ENCODE data around the gene PTGES3. TPM values are rescaled to one million over a fixed set of nuclear protein-coding genes. Genes with fewer than 3 reads are reported as not detected.

PTGES3 gene
- total RNA-seq, 1 experiment from 2014 or later: 435 TPM

GRCh38 chr12:56677680-56678079 is 10.4 kb downstream of the PTGES3 start:
- no peaks in the 10 kb centered on the region for H3K9me3 Mint-ChIP-seq
- no peak overlapping the region for H2AFZ ChIP-seq (ENCODE audit: low read length)
- peaks cover 5 to 10% of the 10 kb centered on the region in 2 experiments; a peak in 3 of 4 replicates for H3K4me1 Mint-ChIP-seq
- H3K4me3 Mint-ChIP-seq: no peak overlapping the region
- H4K5ac ChIP-seq (ENCODE audit: insufficient read length, low read depth, low read length): no peak overlapping the region
- H3K23me2 ChIP-seq (ENCODE audit: insufficient read length, low read depth, low read length, poor library complexity, severe bottlenecking): no peaks in the 10 kb centered on the region
- no peak overlapping the region for H2BK12ac ChIP-seq (ENCODE audit: insufficient read length, low read depth, low read length)
- H3K79me2 ChIP-seq (ENCODE audit: insufficient read depth, low read length): peaks cover 64% of the 10 kb centered on the region; the same call in 1 of the 2 replicates
- no peak overlapping the region for H3K4ac ChIP-seq (ENCODE audit: low read depth, low read length)
- H3K4me2 ChIP-seq (ENCODE audit: insufficient read depth, insufficient read length, low read length): no peak overlapping the region
- H3K4me1 ChIP-seq (ENCODE audit: insufficient read depth, low read length): no peaks in the 10 kb centered on the region
- H3K9me3 ChIP-seq (ENCODE audit: control insufficient read depth, low read depth, low read length): no peaks in the 10 kb centered on the region
- H2AK5ac ChIP-seq (ENCODE audit: insufficient read length, low read length): no peak overlapping the region
- no peak overlapping the region for H2BK5ac ChIP-seq (ENCODE audit: insufficient read length, low read length)
- H3T11ph ChIP-seq (ENCODE audit: low read length): no peak overlapping the region
- no peak for DNase-seq
- no peak overlapping the region for H3K14ac ChIP-seq (ENCODE audit: insufficient read depth, low read length)
- H4K8ac ChIP-seq (replicated peaks; ENCODE audit: insufficient read length, low read depth, low read length): no peak overlapping the region
- no peak for TF ChIP-seq CTCF (conservative IDR thresholded peaks at IDR 0.05)
- no peaks in the 10 kb centered on the region for H3K27me3 Mint-ChIP-seq (ENCODE audit: low read depth)
- peaks cover 19 to 56% (median 38%) of the 10 kb centered on the region in 3 experiments; a peak in 6 of 7 replicates for H3K36me3 Mint-ChIP-seq (ENCODE audit: insufficient read depth in 1 of 3, low read depth in 3 of 3)
- WGBS (ENCODE audit: extremely low coverage, insufficient read length, low lambda C conversion rate): no CpG with 5 or more reads among the region's 1 CpG
- H3K9ac ChIP-seq (ENCODE audit: extremely low read depth, insufficient read length, low read length): no peak overlapping the region
- H4K20me1 ChIP-seq (ENCODE audit: control insufficient read depth, insufficient read depth, insufficient read length): no peaks in the 10 kb centered on the region
- H3K79me1 ChIP-seq (ENCODE audit: insufficient read depth, low read depth, low read length, poor library complexity, severe bottlenecking): peaks cover 3% of the 10 kb centered on the region
- H2BK120ac ChIP-seq (ENCODE audit: low read depth, low read length, poor library complexity, severe bottlenecking): no peak overlapping the region
- no peak overlapping the region for H2BK15ac ChIP-seq (ENCODE audit: low read depth, low read length)
- no peak overlapping the region for H3K56ac ChIP-seq (ENCODE audit: insufficient read length, low read depth, low read length)
- H3K23ac ChIP-seq (ENCODE audit: insufficient read length, low read depth, low read length): no peak overlapping the region
- no peak overlapping the region for H4K91ac ChIP-seq (ENCODE audit: insufficient read length, low read depth, low read length)
- peak overlapping the region in 1 of 3 experiments; percentile 76; a peak in 1 of 7 replicates for H3K27ac Mint-ChIP-seq
- H3K18ac ChIP-seq (ENCODE audit: insufficient read length, low read depth, low read length): no peak overlapping the region
- no peak overlapping the region for H3K27ac ChIP-seq (ENCODE audit: insufficient read length, low read depth, low read length)
- H2BK20ac ChIP-seq (ENCODE audit: low read depth, low read length, poor library complexity, severe bottlenecking): no peak overlapping the region
- no peaks in the 10 kb centered on the region for H3K27me3 ChIP-seq (ENCODE audit: insufficient read depth, low read length)

Data from H9 (cell line).